GM19438 (cell line): ENCODE data around the gene RPRML.
"Not testable (repeated sequence)": the region's sequence is repeated elsewhere in the genome, so short reads cannot be mapped to it uniquely, and the experiment has no call there.

ENCODE experiments used
- ATAC-seq: cut with Tn5 transposase; IDR thresholded peaks from one replicate; pipeline ENCODE4 v1.9.1; 2021; ENCODE audit warnings: low read depth; ENCODE audit not compliant: unreplicated experiment

The RPRML gene

DNA sequence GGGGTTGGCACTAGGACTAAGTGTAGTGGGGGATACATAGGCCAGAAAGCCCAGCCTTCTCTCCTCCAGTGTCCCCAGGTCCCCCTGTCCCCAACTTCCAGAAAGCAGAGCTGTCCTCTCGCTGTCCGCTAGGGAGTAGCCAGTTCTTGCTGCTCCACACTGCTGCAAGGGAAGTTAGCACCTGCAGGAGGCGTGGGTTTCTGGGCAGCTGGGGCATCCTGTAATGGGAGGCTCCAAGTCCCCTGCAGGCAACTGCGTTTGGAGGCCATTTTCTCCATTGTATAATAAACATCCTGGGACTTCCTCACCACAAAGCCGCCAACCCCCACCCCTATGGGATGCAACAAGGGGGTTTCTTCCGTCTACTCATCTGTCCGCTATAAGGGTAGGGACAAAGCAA, 1.7 kb downstream of the RPRML start:
- no peak for ATAC-seq

DNA sequence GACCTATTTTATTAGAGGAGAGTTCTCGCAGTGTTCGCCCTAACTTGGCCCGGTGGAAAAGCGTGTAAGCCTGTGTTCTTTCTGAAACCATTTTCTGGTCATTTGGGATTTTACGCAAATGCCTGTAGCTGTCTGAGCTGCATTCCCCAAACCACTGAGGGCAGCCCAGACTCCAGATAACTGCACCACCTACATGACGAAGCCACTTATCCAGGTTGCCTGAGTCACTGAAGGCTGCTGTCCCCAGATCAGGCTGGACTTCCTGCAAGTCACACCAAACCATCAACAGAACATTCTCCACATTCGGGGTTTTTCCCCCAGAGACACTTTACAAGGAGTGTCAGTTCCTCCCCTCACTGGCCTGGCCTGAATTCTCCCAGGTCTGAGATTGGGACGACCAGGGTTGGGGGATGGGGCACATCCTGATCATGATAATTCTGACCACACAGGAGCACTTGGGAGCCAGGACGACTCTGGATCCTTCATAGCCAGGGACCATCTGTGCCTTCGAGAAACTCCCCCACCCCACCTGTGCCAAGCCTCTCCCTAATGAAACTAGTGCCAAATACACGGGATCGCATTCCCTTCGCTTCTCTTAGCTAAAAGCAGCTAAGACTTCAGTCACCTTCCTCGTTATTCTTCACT, 2.3 kb downstream of the RPRML start:
- no peak for ATAC-seq

DNA sequence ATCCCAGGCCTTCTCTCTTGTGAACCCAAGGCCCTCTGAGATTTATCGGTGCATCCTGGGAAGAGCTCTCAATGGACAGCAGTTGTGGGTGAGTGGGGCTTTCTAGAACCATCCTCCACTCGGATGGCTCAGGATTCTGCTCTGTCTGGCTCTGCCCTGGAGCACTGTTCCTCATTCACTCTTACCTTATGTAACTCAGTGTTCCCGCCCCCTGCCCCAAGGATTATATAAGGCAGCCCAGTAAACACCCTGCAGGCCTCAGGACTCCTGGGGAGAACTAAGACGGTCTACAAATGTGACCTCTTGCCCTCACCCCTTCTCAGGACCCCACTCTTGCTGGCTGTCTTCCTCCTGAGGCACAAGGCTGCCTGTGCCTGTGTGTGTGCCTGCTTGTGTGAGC, 3.8 kb downstream of the RPRML start:
- ATAC-seq, result no peak

DNA sequence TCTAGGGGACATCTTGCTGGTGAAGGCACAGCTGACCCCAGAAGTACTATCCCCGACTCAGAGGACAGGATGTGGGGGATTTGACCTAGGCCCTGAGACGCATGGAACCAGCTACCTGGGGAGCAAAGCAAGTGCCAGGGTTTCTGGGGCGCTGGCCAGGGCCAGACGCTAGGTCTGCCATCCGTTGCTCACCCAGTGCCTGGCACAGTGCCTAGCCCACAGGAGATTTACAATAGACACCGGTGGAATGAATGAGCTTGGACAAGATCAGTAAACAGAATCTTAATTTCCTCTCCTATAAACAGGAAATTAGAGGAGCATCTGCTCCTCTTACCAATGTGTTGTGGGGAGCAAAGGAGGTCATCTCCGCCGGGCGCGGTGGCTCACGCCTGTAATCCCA, 5.0 kb downstream of the RPRML start:
- no peak for ATAC-seq

DNA sequence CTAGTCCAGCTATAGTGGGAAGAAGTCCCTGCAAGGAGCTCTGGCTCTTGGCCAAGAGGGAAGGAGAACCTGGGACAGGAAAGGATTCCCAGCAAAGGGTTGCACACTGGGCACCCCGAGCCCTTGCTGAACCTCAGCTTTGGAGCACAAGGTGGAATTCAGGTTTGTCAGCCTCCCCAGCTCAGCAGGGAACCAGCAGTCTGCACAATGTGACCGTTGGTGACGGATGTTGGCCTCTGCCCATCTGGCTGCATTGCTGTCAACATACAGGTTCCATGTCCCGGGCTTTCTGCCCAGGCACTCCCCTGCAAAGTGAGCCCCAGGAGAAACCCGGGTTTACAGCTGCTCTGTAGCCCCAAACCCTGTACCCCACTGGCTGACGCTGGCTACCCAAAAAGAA, 6.7 kb downstream of the RPRML start:
- ATAC-seq, result no peak

DNA sequence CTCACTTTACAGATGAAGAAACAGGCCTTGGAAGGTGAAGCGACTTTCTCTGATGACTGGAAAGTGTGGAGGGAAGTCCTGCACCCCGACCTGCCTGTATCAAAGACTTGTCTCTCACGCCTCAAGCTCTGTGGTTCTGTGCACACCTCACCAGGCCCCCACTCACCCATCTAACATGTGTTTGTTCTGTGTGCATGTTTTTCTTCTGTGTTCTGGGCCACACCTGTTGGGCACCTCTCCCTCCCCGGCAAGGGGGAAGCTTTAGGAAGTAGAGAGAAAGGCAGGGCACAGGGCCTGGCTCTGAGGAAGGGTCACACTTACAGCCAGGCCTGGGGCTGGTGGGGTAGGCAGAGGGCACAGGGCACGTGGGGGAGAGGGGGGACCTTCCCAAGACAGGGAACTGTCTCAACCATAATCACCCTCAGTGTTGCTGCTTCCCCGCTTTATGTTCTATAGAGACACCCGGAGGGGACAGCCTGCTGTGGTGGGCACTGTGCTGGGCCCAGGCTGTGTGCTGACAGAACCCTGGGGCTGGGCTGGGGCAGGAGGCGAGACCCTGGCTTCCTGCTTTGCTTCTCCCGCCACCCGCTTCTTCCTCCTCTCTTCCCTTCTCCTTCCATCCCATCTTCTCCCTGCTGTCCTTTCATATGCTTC, 7.3 kb downstream of the RPRML start:
- ATAC-seq, result no peak

DNA sequence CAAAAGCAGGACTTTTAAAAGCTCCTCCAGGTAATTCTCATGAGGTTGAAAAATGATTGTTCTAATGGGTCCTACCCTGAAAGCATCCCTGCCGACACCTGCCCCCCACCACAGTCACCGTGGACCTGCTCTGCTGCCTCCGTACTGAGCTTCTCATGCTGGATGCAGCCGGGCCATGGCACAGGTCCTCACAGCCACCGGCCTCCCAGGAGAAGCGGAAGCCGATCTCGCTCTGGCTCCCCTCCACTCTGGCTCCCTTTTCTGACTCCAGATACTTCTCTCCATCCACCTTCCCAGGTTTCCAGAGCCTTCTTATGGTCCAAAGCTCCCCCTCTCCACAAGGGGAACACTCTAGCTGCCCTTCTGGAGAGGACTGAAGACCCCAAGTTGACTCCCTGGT, 10.2 kb downstream of the RPRML start:
- no peak for ATAC-seq

DNA sequence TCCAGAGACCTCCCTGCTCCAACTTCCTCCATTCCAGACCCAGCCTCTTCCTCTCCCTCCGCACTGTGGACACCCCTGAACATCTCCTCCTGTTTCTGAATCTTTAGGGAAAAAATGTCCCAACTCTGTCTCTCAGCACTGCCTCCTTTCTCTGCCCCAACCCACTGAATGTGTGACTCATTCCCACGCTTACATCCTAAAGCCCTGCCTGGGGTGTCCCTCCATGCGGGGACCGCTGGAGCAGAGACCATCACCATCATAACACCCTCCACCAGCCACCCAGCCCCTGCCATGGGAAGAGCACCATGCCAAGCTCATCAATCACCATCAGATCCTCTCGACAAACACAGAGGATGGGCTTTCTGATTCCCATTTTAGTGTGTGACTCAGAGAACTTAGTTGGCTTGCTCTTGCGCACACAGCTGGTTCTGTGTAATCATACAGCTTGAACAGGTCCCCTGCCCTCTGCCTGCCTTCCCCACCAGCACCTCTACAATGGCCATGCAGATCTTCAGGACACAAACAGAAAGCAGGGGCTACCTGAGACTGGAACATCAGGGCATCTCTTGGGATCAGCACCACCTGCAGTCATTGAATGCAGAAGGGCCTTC, 10.7 kb downstream of the RPRML start:
- no peak for ATAC-seq

DNA sequence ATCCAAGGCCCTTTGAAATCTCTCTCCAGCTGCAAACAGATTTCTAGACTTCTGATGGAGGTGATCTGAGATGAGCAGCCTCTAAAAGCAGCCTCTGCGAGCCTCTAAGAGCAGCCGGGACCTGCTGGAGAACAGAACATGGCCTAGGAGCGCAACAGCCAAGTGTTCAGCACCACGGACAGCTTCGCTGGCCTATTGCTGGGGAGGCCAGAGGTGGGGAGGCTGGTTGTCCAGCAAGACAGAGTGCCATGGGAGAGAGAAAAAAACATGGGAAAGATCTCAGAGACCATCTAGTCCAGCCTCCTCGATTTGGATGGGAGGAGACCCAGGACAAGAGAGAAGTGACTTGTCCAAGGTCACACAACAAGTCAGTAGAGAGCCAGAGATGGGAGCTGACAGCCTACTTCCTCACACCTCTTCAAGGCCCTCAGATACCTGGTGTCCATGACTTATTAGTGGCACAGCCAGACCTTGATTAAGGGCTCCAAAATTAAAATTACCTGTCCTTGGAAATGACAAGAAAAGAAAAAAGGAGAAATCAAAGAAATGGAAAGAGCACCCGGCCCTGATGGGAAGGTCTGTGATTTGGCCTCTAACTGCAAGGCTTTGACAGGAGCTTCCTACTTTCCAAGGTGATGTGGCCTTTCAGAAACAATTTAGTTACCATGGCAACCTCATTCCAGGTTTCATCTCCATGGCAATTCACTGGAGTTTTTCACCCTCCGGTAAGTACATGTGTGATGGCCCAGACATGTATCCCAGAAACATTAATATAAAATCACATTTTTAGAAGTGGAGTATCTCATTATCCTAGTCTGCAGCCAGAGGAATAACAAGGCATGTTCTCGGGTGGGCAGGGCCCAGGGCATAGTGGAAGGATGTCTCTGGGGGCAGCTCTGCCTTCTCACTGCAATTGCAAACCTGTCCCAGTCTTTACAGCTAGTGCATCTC, 14.5 kb downstream of the RPRML start:
- no peak for ATAC-seq

DNA sequence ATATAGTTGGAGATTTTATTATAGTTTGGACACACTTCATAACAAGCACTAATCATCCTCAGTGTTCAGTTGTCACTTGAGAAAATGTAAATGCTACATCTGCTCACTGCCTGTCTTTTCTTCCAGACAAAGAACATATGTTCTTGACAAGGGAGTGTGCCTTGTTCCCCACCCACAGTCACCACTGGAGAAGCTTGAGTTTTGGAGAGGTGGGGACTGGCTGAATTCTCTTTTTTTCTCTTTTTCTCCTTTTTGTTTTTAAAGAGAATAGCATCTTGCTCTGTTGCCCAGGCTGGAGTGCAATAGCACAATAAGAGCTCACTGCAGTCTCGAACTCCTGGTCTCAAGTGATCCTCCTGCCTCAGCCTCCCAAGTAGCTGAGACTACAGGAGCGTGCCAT, 15.5 kb downstream of the RPRML start:
- no peak for ATAC-seq

DNA sequence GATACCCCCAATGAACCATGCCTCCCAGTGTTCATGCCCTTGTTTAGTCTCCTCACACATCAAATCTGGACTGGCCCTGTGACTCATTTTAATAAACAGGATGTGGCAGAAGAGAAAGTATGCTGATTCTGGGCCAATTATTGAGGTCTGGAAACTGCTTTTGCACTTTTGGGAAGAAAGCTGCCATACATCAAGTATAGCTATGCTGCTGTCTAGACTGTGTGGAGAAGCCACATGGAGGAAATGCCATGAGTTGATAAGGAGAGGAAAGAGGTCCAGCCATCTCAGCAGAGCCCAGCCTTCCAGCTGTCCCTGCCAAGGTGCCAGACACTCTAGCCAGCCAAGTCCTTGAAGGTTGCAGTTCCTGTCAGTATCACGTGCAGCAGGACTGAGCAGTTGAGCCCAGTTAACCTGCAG, 16.7 kb downstream of the RPRML start:
- ATAC-seq, result no peak

DNA sequence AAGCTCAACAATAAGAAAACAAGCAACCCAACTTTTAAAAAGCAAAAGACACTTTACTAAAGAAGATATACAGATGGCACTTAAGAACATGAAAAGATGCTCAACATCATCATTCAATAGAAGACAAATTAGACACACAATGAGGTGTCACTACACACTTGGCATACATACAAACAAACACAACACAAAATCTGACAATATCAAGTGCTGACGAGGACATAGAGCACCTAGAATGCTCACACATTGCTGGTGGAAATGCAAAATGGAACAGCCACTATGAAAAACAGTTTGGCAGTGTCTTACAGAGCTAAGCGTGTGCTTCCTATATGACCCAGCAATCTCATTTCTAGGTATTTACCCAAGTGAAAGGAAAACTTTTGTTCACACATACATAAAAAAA, 18.9 kb downstream of the RPRML start:
- no peak for ATAC-seq

DNA sequence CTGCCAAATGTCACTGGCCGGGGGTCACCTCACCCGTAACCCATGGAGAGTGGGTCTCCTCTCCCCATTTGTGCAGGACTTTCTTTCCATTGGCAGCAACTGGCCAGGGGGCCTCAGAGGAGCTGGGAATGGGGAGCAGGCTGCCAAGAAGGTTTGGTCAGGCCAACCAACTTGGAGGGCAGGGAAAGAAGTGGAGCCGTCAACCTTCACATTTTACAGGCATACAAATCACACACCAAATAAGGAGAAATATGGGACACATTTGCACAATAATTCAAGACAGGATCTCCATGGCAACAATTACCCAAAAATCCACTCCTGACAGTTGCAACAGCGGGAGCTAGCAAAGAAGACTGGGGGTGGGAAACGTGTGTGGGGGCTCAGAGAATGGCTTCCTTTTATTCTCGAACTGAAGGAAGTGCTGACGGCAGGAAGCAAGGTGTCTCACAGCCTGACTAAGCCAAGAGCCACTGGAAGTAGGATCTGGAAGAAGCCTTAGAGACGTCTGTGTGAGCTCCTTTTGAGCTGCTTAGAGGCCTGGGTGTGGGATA, 20.9 kb downstream of the RPRML start:
- no peak for ATAC-seq

DNA sequence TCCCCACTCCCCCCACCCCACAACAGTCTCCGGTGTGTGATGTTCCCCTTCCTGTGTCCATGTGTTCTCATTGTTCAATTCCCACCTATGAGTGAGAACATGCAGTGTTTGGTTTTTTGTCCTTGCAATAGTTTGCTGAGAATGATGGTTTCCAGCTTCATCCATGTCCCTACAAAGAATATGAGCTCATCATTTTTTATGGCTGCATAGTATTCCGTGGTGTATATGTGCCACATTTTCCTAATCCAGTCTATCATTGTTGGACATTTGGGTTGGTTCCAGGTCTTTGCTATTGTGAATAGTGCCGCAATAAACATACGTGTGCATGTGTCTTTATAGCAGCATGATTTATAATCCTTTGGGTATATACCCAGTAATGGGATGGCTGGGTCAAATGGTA, 25.9 kb downstream of the RPRML start:
- not testable (repeated sequence) for ATAC-seq

DNA sequence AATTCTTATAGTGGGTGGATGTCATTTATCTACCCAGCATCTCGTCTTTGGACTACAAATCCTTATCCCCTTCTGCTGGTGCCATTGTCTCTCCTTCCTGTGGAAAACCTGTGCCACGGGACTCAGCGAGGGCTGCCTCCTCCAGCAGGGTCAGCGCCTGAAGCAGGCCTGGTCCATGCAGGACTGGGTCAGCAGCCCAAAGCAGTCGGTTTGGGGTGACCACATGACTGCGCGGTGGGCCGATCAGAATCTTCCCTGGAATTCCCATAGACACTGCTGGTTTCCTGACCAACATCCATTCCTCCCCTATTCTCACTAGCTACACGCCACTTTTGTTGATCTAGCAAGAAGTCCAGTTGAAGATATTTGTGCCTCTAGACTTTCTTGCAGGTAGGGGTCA, 26.9 kb downstream of the RPRML start:
- no peak for ATAC-seq

DNA sequence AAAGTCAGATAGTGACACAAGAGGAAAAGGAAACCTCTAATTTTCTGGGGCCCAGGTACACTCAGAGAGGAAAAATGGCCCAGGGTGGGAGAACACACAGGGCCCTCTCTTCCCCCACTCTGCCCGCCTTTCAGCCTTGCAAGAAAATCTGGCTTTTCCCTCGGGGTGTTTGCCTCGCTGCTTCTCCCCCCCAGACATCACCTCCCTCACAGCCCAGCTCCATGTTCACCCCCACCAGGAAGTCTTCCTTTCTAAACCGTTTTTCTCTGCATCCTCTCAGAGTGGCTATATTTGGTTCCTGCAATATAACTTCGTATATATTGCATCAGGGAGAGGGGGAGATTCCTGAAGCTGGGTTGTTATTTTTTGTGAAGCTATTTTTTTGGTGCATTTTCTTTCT, 27.3 kb downstream of the RPRML start:
- ATAC-seq, result no peak

DNA sequence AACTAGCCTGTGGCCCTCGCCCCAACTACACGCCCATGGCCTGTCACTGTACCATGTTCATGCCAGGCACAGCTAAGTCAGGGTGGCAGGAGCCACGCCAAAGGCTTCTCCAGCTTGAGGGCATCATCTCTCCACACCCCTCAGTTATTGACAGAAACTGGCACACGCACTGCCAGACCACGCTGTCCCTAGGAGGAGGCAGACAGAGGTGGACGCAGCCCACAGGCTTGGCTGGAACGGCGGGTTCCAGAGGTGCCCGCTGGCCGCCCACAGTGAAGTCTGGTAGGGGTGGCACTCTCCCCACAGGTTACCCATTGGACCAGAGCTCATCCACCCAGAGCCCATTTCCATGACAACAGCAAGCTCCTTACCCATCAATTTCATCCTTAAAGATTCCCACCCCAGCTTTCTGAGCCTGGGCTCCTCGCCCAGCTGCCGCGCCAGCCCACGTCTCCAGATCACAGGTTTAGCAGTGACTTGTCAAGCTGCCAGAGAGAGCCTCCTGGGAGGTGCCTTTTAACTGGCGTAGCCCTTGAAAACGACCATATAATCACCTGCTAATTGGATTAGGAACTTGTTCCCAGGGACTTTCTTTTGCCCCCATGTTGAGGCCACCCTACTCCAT, 27.9 kb downstream of the RPRML start:
- ATAC-seq, result no peak

DNA sequence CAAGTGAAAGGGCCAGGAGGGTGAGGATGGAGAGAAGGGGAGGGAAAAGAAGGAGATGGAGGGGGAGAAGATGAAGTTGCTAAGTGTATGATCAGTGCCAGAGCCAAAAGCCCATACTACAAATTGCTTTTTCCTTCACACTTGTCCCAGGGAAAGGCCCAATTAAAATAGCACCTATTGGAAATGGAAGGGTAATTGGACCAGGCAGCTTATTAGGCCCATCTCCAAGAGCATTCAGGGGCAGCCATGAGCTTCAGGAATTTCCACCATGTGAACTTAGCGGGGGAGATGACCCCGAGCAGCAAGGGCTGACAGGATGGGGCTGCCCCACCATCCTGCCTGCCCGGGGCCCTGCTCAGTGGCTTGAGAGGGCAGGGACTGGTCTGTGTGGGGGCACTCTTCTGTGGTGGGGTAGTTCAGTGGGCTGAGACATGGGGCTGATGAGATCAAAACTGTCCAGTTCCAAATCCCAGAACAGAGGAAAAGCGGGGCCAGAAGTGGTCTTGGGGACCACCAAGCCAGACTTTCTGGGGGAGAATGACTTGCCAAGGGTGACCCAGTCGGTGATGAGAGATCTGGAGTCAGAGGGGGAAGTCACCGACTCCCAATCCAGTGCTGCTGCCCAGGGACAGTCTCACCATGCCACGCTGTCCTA, 28.6 kb downstream of the RPRML start:
- no peak for ATAC-seq

DNA sequence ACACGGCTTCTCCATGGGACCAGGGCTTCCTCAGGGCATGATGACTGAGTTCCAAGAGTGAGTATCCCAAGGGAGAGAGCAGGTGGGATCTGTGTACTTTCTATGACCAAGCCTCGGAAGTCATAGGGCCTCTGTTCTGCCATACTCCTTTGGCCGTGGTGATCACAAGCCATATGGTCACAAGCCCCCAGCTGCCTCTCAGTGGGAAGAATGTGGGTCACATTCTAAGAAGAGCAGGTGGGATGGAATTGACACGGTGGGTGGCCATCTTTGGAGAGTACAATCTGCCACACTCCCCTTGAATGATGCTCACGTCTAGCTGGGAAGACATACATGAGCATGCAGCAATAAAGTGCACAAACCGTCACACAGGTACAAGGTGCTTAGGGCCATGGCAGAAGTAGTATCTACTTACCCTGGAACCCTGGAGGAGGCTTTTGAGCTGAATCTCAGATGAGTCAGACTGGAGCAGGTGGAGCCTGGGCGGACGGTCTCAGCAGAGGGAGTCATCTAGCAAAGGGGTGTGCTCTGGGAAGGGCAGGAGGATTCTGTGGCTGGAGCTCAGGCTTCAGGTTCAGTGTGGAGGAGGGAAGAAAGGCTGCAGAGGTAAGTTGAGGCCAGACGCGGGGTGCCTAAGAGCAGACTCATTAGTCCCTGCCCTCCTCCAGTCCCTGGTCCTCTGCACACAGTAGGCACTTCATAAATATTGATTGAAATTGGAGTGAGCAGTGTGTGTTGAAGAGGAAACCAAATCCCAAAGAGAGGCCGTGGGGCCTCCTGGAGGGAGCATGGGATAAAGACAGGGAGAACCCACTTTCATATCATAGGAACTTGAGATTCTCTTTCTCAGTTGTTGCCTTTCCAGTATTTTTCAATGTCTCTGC, 29.5 kb downstream of the RPRML start:
- no peak for ATAC-seq
